Parathyroid adenoma (tissue), 2 donors: ENCODE results near the gene UBR3.
"Not testable (repeated sequence)": the region's sequence is repeated elsewhere in the genome, so short reads cannot be mapped to it uniquely, and the experiment has no call there.

Experiments
- H2AFZ ChIP-seq: fragments of 300-600 bp; sonication (generic); one replicate; pipeline ENCODE4 v1.7.0; 2017; ENCODE audit warnings: antibody characterized with exemption, mild to moderate bottlenecking
- H3K27ac ChIP-seq: fragments of 300-600 bp; sonication (generic); one replicate; pipeline ENCODE4 v1.7.0; 2017
- H3K27me3 ChIP-seq: fragments of 300-600 bp; sonication (generic); one replicate; pipeline ENCODE4 v1.7.0; 2017; ENCODE audit warnings: low read length; ENCODE audit not compliant: control insufficient read depth, insufficient read depth
- H3K36me3 ChIP-seq: fragments of 300-600 bp; sonication (generic); one replicate; pipeline ENCODE4 v1.7.0; 2017; ENCODE audit warnings: low read length; ENCODE audit not compliant: control insufficient read depth, insufficient read depth
- H3K4me1 ChIP-seq: fragments of 300-600 bp; sonication (generic); one replicate; pipeline ENCODE4 v1.7.0; 2017; ENCODE audit warnings: control low read depth
- H3K4me2 ChIP-seq: fragments of 300-600 bp; sonication (generic); one replicate; pipeline ENCODE4 v1.7.0; 2017; ENCODE audit warnings: low read length
- H3K4me3 ChIP-seq: fragments of 300-600 bp; sonication (generic); one replicate; pipeline ENCODE4 v1.7.0; 2017; ENCODE audit warnings: low read depth, low read length
- H3K79me2 ChIP-seq: fragments of 300-600 bp; sonication (generic); one replicate; pipeline ENCODE4 v1.7.0; 2017; ENCODE audit warnings: control low read depth
- H3K9ac ChIP-seq: fragments of 300-600 bp; sonication (generic); one replicate; pipeline ENCODE4 v1.7.0; 2017; ENCODE audit warnings: mild to moderate bottlenecking
- H3K9me3 ChIP-seq: fragments of 300-600 bp; sonication (generic); one replicate; pipeline ENCODE4 v1.7.0; 2017; ENCODE audit warnings: low read length; ENCODE audit not compliant: control insufficient read depth
- CTCF ChIP-seq: fragments of 300-600 bp; sonication (generic); IDR thresholded peaks from one replicate; pipeline ENCODE4 v1.7.0; 2017; ENCODE audit warnings: antibody characterized with exemption, mild to moderate bottlenecking
- donor health status: primary hyperparathyroidism.

The UBR3 gene

GRCh38 chr2:169946092-169946491 is 118.8 kb downstream of the UBR3 start:
- no peak overlapping the region for H3K27ac ChIP-seq
- H3K36me3 ChIP-seq = no peaks in the 10 kb centered on the region
- H3K9me3 ChIP-seq = no peaks in the 10 kb centered on the region
- H3K4me1 ChIP-seq = no peaks in the 10 kb centered on the region
- H2AFZ ChIP-seq = no peak overlapping the region
- H3K27me3 ChIP-seq = no peaks in the 10 kb centered on the region
- H3K79me2 ChIP-seq = peaks cover 5% of the 10 kb centered on the region
- TF ChIP-seq CTCF = no peak
- no peak overlapping the region for H3K9ac ChIP-seq
- H3K4me2 ChIP-seq = no peak overlapping the region
- no peak overlapping the region for H3K4me3 ChIP-seq

GRCh38 chr2:169946546-169946945 is 119.3 kb downstream of the UBR3 start:
- no peaks in the 10 kb centered on the region for H3K27me3 ChIP-seq
- H3K4me1 ChIP-seq = no peaks in the 10 kb centered on the region
- H3K4me2 ChIP-seq = no peak overlapping the region
- no peak overlapping the region for H2AFZ ChIP-seq
- peaks cover 3% of the 10 kb centered on the region for H3K79me2 ChIP-seq
- no peaks in the 10 kb centered on the region for H3K9me3 ChIP-seq
- H3K36me3 ChIP-seq = no peaks in the 10 kb centered on the region
- no peak for TF ChIP-seq CTCF
- H3K9ac ChIP-seq = no peak overlapping the region
- H3K27ac ChIP-seq = no peak overlapping the region
- H3K4me3 ChIP-seq = no peak overlapping the region

GRCh38 chr2:169955940-169956339 is 128.7 kb downstream of the UBR3 start:
- Histone ChIP-seq H3K36me3 (no peaks in the 10 kb centered on the region), H3K4me1 (no peaks in the 10 kb centered on the region), H3K9ac (no peak overlapping the region), H3K4me2 (no peak overlapping the region), H3K27ac (no peak overlapping the region), H3K79me2 (no peaks in the 10 kb centered on the region), H3K9me3 (no peaks in the 10 kb centered on the region), H3K4me3 (no peak overlapping the region), H3K27me3 (no peaks in the 10 kb centered on the region), H2AFZ (no peak overlapping the region)
- no peak for TF ChIP-seq CTCF

- H3K27ac ChIP-seq, H3K4me2 ChIP-seq, H2AFZ ChIP-seq, H3K36me3 ChIP-seq, H3K4me3 ChIP-seq, H3K4me1 ChIP-seq, H3K27me3 ChIP-seq, H3K9ac ChIP-seq, H3K79me2 ChIP-seq, H3K9me3 ChIP-seq: not testable (repeated sequence)
Observed at GRCh38 chr2:169957219-169957618, 130.0 kb downstream of the UBR3 start.

GRCh38 chr2:169961911-169962310 is 134.7 kb downstream of the UBR3 start:
- H3K79me2 ChIP-seq = peaks cover 2% of the 10 kb centered on the region
- no peak for TF ChIP-seq CTCF
- no peaks in the 10 kb centered on the region for H3K27me3 ChIP-seq
- H3K4me2 ChIP-seq = no peak overlapping the region
- no peak overlapping the region for H2AFZ ChIP-seq
- H3K9ac ChIP-seq = no peak overlapping the region
- no peaks in the 10 kb centered on the region for H3K36me3 ChIP-seq
- H3K4me3 ChIP-seq = no peak overlapping the region
- H3K27ac ChIP-seq = no peak overlapping the region
- no peaks in the 10 kb centered on the region for H3K4me1 ChIP-seq
- H3K9me3 ChIP-seq = no peaks in the 10 kb centered on the region
